ENCODE measurements around the gene AK5. TPM values are rescaled to one million over a fixed set of nuclear protein-coding genes. Genes with fewer than 3 reads are reported as not detected.

AK5 gene
- total and polyA plus RNA-seq, 2 of the 4 experiments (the other 2 are of a cell fraction) = 22.5 to 25.8 TPM

DNA sequence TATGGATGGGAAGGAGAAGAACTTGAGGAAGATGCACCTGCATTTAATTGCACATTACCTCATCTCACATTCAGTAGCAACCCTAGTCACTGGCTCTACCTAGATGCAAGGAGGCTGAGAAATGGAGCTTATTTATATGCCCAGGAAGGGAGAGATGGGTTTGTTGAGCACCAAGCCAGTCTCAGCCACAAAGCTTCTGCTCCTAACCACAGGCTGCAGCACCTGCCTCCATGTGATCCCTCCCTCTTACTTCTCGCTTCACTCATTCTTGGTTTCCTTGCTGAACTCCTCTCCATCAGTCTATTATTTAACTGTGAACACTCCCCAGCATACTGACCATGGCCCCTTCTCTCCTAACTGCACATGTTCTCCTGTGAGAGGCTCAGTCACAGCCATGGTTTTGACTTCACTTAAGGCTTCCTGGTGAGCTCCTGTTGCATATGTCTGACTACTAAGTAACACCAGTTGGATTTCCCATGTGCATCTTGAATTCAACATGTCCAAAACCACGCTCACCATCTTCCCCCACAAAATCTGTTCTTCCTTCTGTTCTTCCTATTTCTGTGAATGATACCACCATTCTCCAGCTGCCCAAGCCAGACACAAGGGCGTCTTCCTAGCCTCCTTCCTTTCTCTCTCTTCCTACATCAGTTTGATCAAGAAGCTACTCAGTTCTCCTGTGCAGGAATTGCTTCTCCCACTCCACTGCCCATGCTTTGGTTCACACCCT, 139.8 kb downstream of the AK5 start:
- no peak overlapping the region for H3K27ac ChIP-seq (ENCODE audit: insufficient read depth, low read length)
- 93% methylated on average over 3 of the region's 3 CpGs; no CpG with 5 or more reads in 1 of the 2 experiments for WGBS, 2 experiments (ENCODE audit: extremely low coverage in 2 of 2, insufficient read length in 1 of 2)
- H3K4me3 ChIP-seq (ENCODE audit: insufficient read depth, low read depth, low read length) = no peak overlapping the region
- H3K18ac ChIP-seq (ENCODE audit: low read depth, low read length) = no peak overlapping the region
- no peak overlapping the region for H2BK120ac ChIP-seq (ENCODE audit: low read depth, low read length)
- H3K23ac ChIP-seq (ENCODE audit: low read depth, low read length) = no peak overlapping the region
- H3K36me3 ChIP-seq (ENCODE audit: control insufficient read depth, insufficient read depth, low read length) = peaks cover 5% of the 10 kb centered on the region
- H2AFZ ChIP-seq (replicated peaks; ENCODE audit: low read length, poor library complexity) = no peak overlapping the region
- no peak overlapping the region for H3K56ac ChIP-seq (ENCODE audit: extremely low read depth, insufficient read depth, low read length)
- intact Hi-C loops (cut with micrococcal nuclease) = no loop called here
- no peak overlapping the region for H3K4me2 ChIP-seq (ENCODE audit: low read depth, low read length)
- no peak overlapping the region for H2AK9ac ChIP-seq (replicated peaks; ENCODE audit: low read depth, low read length, poor library complexity)
- H4K20me1 ChIP-seq (ENCODE audit: insufficient read depth, low read length) = no peaks in the 10 kb centered on the region
- TF ChIP-seq NFE2L2 (IDR thresholded peaks at IDR 0.05; ENCODE audit: low read depth, low read length) = no peak
- TF ChIP-seq, protein P1, sequence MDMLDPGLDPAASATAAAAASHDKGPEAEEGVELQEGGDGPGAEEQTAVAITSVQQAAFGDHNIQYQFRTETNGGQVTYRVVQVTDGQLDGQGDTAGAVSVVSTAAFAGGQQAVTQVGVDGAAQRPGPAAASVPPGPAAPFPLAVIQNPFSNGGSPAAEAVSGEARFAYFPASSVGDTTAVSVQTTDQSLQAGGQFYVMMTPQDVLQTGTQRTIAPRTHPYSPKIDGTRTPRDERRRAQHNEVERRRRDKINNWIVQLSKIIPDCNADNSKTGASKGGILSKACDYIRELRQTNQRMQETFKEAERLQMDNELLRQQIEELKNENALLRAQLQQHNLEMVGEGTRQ (IDR thresholded peaks at IDR 0.05; ENCODE audit: low read depth, low read length) = no peak
- no peaks in the 10 kb centered on the region for H3K9me3 ChIP-seq (ENCODE audit: control insufficient read depth, insufficient read depth, low read length)
- H3K9ac ChIP-seq (ENCODE audit: low read depth, low read length) = no peak overlapping the region
- ATAC-seq (ENCODE audit: low read depth) (no peak), DNase-seq (no peak)
- H3K9me1 ChIP-seq (ENCODE audit: insufficient read depth, low read length) = 0 out of 2 replicates have a peak, but pooled peaks cover 5% of the 10 kb centered on the region
- H4K8ac ChIP-seq (ENCODE audit: low read depth in 2 of 2, low read length in 2 of 2) = no peak overlapping the region
- ChIA-PET CTCF (no interaction called here), POLR2A (ENCODE audit: unreplicated experiment) (no interaction called here)
- peak overlapping the region; percentile 9; the same call in 1 of the 2 replicates for H2BK20ac ChIP-seq (ENCODE audit: low read depth, low read length)
- no peak overlapping the region for H2AK5ac ChIP-seq (ENCODE audit: low read depth, low read length)
- dilution Hi-C loops (cut with HindIII; ENCODE audit: low sequenced_read_pairs, unreplicated experiment) = no loop called here
- H3K27me3 ChIP-seq (ENCODE audit: control insufficient read depth, insufficient read depth, low read length) = no peaks in the 10 kb centered on the region
- H2BK5ac ChIP-seq (ENCODE audit: low read depth, low read length, poor library complexity, severe bottlenecking) = no peak overlapping the region
- no peak overlapping the region for H3K14ac ChIP-seq (replicated peaks; ENCODE audit: low read depth, low read length)
- H4K91ac ChIP-seq (ENCODE audit: insufficient read depth, low read depth, low read length) = no peak overlapping the region
- peaks cover 0 to 18% of the 10 kb centered on the region in 2 experiments; a peak in 2 of 4 replicates for H3K79me1 ChIP-seq (ENCODE audit: low read depth in 1 of 2, low read length in 2 of 2)
- no peak overlapping the region for H3K4ac ChIP-seq (ENCODE audit: low read depth, low read length)
- H3K4me1 ChIP-seq (ENCODE audit: control insufficient read depth, insufficient read depth, low read length) = peaks cover 12% of the 10 kb centered on the region
- in situ Hi-C loops (cut with MboI; ENCODE audit: low sequenced_read_pairs) = no loop called here
- no TSS peak for BruUV-seq (replicated peaks)
- no peak overlapping the region for H2BK15ac ChIP-seq (ENCODE audit: low read depth, low read length)
- H4K5ac ChIP-seq (ENCODE audit: low read depth, low read length) = no peak overlapping the region
